Right lobe of liver (tissue), 4 donors: ENCODE measurements around the gene SPOCK1.

ENCODE experiments used
- POLR2A ChIP-seq: fragments of 450-650 bp; IDR thresholded peaks from one replicate; pipeline ENCODE4 v1.6.1; 2017; ENCODE audit warnings: antibody characterized with exemption, mild to moderate bottlenecking
- TF ChIP-seq, protein P1 (sequence below), 4 donors: fragments of 200-600 bp in 3 of 4; fragments of 450-650 bp in 1 of 4; IDR thresholded peaks; one replicate each; pipeline versions ENCODE4 v1.5.1 to v1.8.0; 2016 to 2022; ENCODE audit warnings: antibody characterized with exemption in 4 of 4, mild to moderate bottlenecking in 2 of 4
- donor health status: DM: no; HTN: no; CAD: no.
- donor health status: DM: no; HTN: no; CAD: no.
- donor health status: DM: no; HTN: yes; CAD: no.

DNA sequence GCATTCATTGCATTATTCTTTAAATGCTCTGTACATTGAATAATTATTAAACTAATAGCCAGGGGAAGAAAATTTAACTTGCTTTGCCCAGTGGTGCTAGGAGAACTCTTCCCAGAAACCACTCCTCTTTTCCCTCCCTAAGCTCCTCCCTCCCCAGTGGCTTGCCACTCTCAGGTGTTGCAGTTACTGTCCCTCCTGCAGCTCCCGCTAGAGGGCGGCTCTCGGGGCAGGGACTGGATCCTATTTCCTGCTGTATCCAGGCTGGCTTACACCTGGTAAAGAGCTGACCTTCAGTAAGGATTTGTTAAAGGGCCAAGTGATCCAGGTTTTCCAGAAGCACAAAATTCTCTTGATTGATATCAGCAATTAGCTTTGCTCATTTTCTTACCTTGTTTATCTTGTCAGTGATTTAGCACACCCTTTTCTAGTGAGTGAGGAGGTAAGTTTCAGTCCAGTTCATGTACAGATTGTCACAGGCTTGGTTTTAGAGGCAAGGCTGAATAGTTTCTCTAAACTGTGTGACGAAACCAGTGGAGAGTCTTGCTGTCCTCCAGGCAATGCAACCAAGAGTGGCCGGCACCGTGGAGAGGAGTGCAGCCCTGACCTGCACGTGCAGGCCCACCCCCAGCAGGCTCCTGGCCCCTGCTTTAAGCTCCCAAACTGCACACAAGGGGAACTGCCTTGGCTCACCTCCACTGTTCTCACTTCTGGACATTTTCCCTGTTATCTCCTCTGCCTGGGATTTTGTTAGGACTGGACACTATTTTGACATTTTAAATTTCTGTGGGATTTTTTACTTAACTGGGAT, 423.8 kb downstream of the SPOCK1 start:
- TF ChIP-seq, protein P1, sequence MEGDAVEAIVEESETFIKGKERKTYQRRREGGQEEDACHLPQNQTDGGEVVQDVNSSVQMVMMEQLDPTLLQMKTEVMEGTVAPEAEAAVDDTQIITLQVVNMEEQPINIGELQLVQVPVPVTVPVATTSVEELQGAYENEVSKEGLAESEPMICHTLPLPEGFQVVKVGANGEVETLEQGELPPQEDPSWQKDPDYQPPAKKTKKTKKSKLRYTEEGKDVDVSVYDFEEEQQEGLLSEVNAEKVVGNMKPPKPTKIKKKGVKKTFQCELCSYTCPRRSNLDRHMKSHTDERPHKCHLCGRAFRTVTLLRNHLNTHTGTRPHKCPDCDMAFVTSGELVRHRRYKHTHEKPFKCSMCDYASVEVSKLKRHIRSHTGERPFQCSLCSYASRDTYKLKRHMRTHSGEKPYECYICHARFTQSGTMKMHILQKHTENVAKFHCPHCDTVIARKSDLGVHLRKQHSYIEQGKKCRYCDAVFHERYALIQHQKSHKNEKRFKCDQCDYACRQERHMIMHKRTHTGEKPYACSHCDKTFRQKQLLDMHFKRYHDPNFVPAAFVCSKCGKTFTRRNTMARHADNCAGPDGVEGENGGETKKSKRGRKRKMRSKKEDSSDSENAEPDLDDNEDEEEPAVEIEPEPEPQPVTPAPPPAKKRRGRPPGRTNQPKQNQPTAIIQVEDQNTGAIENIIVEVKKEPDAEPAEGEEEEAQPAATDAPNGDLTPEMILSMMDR (IDR thresholded peaks at IDR 0.05), result peak; percentile 8 to 59 (median 39)
- no peak for TF ChIP-seq POLR2A
